Gastroesophageal sphincter (tissue), 3 donors: ENCODE data around the gene PAPOLB.

Experiments
- CTCF ChIP-seq, 4 experiments: fragments of 200-600 bp in 2 of 4; fragments of 450-650 bp in 2 of 4; sonication (generic) in 1 of 4; IDR thresholded peaks; one replicate each; pipeline ENCODE4 v1.5.1; 2017 to 2019; ENCODE audit warnings: antibody characterized with exemption in 4 of 4, mild to moderate bottlenecking in 2 of 4, moderate library complexity in 2 of 4
- EP300 ChIP-seq: sonication (generic); formaldehyde crosslinking; IDR thresholded peaks from one replicate; pipeline ENCODE4 v1.6.1; 2017; ENCODE audit warnings: antibody characterized with exemption, mild to moderate bottlenecking

- TF ChIP-seq CTCF (IDR thresholded peaks at IDR 0.05) (no peak), EP300 (no peak)
Observed at GRCh38 chr7:4893929-4894475, 32.2 kb upstream of the PAPOLB start.
